Mononuclear cell (primary cell): ENCODE measurements around the gene KDM7A. TPM values are rescaled to one million over a fixed set of nuclear protein-coding genes. Genes with fewer than 3 reads are reported as not detected.

ENCODE experiments used
- H3K27me3 ChIP-seq: 2 replicates; pipeline ENCODE4 v1.6.0; 2011; ENCODE audit warnings: low read length, control low read depth; ENCODE audit not compliant: insufficient read depth
- H3K4me1 ChIP-seq: 2 replicates; pipeline ENCODE4 v1.5.1; 2011; ENCODE audit warnings: mild to moderate bottlenecking, low read length, control low read depth; ENCODE audit not compliant: insufficient read depth
- H3K4me3 ChIP-seq: 2 replicates; pipeline ENCODE4 v1.5.1; 2011; ENCODE audit warnings: mild to moderate bottlenecking, low read length, moderate library complexity
- H3K9me3 ChIP-seq: 2 replicates; pipeline ENCODE4 v1.5.1; 2011; ENCODE audit warnings: low read depth, mild to moderate bottlenecking, control low read depth, low read length
- total RNA-seq: library from RNA; depleted of rRNA; stranded (reverse); fragments of >200 nt; gene quantifications from one replicate; pipeline ENCODE4 v1.2.3, GENCODE V29; 2012

KDM7A gene
- total RNA-seq, 1 donor: 57.5 TPM

DNA sequence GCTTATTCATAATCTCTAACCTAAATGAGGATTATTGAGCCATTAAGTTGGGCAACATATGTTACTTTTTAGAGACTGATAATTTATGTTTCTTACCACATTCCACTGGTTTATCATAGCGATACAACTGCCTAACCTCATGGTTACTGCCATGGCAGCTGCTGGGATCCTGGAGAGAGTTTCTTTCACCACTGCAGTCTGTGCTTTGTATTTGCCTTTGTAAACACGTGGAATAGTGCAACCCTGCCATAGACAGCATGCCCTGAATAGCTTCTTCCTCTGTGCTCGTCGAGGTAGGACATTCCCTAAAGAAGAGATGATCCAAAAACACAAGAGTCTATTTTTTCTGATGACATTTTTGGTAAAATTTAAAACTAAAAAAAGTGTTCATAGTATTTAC, 80.3 kb downstream of the KDM7A start:
- H3K4me3 ChIP-seq: no peak overlapping the region
- no peaks in the 10 kb centered on the region for H3K9me3 ChIP-seq
- no peaks in the 10 kb centered on the region for H3K27me3 ChIP-seq

DNA sequence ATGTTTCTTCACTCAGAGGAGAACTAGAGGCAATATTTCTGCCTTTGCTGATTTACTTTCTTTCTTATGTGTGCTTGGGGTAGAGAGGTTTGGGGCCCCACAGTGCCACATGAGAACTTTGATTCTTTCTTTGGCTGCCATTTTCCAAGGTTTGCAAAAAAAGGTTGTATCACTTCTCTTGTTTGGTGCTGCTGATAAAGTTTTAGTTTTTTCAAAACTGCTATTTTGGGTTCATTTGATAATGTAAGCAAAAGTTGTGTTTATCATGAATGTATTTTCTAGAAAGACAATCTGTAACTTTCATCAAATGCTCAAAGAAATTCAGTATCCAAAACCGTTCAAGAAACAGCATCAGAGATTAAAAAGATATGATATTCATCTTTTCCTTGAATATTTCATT, 83.4 kb downstream of the KDM7A start:
- Histone ChIP-seq H3K9me3 (no peaks in the 10 kb centered on the region), H3K27me3 (no peaks in the 10 kb centered on the region), H3K4me1 (no peaks in the 10 kb centered on the region), H3K4me3 (no peak overlapping the region)

More for the DNA sequence above, 80.3 kb downstream of the KDM7A start:
- no peaks in the 10 kb centered on the region for H3K4me1 ChIP-seq

DNA sequence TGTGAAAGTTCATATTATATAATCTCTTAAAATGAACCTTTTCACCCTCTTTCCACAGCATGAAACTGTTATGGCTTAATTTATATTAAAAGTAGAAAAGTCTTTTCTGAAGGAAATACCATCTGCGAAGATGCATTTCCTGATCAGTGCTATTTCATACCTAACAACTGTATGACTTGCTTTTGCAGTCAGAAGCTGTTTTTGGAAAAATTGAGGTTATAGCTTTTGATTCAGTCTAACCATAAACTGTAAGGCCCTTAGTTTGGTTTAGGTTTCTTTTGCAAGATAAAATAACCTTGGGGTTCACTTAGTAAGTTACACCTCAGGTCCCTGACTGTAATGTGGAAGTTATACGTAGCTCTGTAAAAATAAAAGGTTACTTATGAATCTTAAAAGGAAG, 91.3 kb downstream of the KDM7A start:
- H3K9me3 ChIP-seq: no peaks in the 10 kb centered on the region
- no peaks in the 10 kb centered on the region for H3K27me3 ChIP-seq
- peaks cover 21% of the 10 kb centered on the region for H3K4me1 ChIP-seq
- H3K4me3 ChIP-seq: no peak overlapping the region

DNA sequence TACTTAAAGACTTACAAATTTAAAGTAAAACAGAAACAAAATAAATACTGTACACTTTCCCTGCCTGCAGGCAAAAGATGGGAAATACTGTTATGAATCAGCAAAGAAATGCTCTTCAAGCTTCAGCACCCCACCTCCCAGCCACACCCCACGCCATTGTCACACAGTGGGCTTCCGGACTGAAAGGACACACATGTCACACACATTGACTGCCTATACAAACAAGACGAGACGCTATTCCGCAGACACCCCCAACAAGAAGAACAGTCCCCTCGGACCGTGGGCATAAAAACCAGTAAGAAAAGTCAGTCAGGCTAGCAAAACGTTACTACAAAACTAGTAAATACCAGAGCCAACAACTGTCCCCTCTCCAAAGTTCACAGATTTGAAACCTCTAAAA, 91.8 kb downstream of the KDM7A start:
- no peak overlapping the region for H3K4me3 ChIP-seq
- no peaks in the 10 kb centered on the region for H3K9me3 ChIP-seq
- H3K4me1 ChIP-seq: peaks cover 21% of the 10 kb centered on the region
- no peaks in the 10 kb centered on the region for H3K27me3 ChIP-seq

DNA sequence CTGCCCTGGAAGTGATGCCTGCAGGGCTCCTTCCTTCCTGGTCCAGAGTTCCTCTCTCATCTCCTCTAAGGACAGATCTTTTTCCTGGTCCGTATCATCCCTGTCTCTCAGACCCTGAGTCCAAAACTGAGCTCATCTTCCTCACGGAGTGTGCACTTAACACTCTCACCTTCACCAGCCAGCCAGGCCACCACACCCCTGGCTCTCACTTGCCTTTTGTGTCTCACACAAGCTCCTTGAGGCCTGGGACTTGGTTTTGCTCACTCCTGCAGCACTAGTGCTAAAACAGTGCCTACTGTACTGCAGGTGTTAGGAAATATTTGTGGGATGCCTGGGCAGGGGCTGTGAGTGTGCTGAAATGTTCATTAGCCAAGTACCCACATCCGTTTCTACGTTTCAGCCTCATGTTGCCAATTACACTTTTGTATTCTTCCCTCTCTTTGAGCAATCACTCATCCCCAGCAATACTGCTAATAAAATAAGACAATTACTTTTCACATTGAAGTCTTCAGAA, 92.6 kb downstream of the KDM7A start:
- Histone ChIP-seq H3K27me3 (no peaks in the 10 kb centered on the region), H3K4me3 (no peak overlapping the region), H3K9me3 (no peaks in the 10 kb centered on the region), H3K4me1 (peaks cover 21% of the 10 kb centered on the region)

DNA sequence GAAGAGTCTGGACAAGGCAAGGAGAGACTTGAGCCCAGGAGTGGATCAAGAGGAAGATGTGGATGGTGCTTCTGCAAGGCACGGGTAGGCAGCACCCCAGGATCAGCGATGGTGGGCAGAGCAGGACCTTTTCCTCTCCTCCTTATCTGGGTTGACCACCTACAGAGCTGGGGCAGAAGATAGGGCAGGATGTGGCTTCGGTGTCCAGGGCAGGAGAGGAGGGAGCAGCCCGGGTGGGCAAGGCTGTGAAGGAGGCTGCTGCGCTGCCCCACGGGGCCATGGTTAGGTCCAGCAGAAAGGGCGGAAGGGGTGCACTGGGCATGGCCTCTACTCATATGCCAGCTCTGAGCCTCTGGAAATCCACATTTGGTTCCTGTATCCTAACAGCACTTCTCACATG, 94.0 kb downstream of the KDM7A start:
- H3K27me3 ChIP-seq: no peaks in the 10 kb centered on the region
- no peak overlapping the region for H3K4me3 ChIP-seq
- no peaks in the 10 kb centered on the region for H3K9me3 ChIP-seq
- H3K4me1 ChIP-seq: peaks cover 21% of the 10 kb centered on the region

DNA sequence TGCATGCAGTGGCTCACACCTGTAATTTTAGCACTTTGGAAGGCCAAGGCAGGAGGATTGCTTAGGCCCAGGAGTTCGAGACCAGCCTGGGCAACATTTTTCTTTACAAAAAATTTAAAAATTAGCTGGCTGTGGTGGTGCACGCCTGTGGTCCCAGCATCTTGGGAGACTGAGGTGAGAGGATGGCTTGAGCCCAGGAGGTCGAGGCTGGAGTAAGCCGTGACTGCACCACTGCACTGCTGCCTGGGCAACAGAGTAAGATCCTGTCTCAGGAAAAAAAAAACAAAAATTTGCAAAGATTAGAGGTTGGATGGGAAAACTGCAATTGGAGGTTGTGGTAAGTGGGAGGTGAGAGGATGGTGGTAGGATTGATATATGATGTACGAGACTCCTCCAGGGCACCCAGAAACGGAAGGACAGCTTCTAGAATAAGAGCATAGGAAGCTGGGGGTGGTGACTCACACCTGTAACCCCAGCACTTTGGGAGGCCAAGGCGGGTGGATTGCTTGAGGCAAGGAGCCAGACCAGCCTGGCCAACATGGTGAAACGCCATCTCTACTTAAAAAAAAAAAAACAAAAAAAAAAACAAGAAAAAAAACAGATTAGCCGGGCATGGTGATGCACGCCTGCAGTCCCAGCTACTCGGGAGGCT, 94.9 kb downstream of the KDM7A start:
- Histone ChIP-seq H3K4me3 (no peak overlapping the region), H3K9me3 (no peaks in the 10 kb centered on the region), H3K27me3 (no peaks in the 10 kb centered on the region), H3K4me1 (peaks cover 19% of the 10 kb centered on the region)

DNA sequence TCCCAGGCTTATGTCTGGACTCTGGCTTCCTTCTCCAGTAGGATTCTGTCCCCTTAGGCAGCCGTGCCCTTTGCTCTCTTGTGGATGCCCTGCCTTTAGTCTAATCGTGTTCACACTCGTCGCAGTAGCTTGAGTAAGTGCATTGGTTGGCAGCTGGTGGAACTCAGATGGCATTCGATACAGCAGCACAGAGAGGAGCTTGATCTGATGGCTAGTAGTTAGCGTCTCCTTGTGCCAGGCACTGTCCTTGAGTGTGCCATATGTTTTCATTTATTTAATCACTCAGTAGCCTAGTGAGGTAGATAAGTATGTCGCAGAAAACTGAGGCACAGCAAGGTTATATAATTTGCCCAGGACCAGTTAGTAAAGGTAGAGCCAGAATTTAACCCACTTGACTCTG, 95.9 kb downstream of the KDM7A start:
- Histone ChIP-seq H3K9me3 (no peaks in the 10 kb centered on the region), H3K4me3 (no peak overlapping the region), H3K27me3 (no peaks in the 10 kb centered on the region), H3K4me1 (peaks cover 16% of the 10 kb centered on the region)

DNA sequence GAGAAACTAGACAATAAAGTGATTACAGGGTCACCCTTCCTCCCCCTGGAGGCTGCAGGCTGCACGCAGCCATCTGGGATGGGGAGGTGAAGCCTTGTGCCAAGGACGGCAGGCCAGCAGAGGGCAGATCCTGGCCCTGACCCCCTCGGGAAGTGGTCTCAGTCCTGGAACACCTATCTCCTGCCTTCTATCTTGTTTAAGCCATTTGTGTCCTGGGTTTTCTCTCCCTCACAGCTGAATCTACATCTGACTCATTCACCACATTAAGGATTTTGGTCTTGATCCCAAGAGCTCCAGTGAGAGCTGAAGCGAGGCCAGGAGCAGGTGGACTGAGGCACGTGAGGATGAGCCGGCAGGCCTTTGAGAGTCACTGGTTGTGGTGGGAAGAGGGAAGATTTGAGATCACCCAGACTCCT, 97.7 kb downstream of the KDM7A start:
- Histone ChIP-seq H3K9me3 (no peaks in the 10 kb centered on the region), H3K4me1 (peaks cover 4% of the 10 kb centered on the region), H3K4me3 (no peak overlapping the region), H3K27me3 (no peaks in the 10 kb centered on the region)

DNA sequence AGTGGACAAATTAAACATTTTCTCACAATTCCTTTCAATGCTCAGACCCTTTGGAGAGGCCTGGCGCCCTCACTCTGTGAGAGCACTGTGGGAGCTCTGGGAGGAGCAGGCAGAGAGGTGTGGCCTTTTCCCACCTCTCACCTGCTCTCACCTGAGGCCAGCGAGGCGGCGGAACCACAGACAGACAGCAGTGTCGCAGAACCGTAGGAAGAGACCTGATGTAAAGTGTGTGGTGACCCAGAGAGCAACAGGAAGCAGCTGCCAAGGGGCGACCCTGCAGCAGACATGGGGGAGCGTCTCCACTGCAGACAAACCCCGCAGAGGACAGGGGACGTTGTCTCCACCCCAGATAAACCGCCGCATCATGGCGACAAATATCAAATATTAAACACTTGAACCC, 98.4 kb downstream of the KDM7A start:
- H3K27me3 ChIP-seq: no peaks in the 10 kb centered on the region
- no peak overlapping the region for H3K4me3 ChIP-seq
- no peaks in the 10 kb centered on the region for H3K4me1 ChIP-seq

DNA sequence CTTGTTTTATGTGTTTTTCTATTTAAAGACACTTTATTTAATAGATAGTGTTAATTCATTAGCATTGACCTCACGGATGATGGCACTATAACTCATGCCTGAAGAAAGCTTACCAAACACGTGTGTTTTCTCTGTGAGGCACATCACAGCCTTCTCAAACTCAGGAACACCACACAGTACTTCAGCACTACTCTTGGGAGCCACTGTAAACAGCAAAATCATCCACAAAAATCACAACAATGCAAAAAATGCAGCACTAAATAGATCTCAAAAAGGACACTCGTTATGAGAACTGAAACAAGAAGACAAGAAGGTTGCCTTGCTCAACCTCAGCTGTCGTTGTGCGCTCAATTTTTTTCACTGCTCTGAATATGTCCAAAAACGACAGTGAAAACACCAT, 102.0 kb downstream of the KDM7A start:
- no peaks in the 10 kb centered on the region for H3K9me3 ChIP-seq
- H3K4me3 ChIP-seq: no peak overlapping the region
- H3K4me1 ChIP-seq: no peaks in the 10 kb centered on the region
- no peaks in the 10 kb centered on the region for H3K27me3 ChIP-seq

More for the DNA sequence above, 98.4 kb downstream of the KDM7A start:
- H3K9me3 ChIP-seq: no peaks in the 10 kb centered on the region

DNA sequence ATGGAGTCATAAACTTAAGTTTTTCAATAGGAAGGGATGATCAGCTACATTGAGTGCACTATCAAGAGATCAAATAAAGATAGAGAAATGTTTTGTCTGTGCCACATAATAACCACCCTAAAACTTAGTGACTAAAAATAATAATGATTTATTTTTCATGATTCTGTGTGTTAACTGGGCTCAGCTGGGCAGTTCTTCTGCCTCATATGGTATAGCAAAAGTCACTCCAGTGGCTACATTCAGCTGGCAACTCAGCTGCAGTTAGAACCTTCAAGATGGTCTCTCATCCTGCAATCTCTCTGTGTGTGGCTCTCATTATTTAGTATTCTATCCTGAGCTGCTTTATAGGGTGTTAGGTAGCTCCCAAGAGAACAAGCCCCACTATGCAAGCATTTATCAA, 106.2 kb downstream of the KDM7A start:
- peaks cover 19% of the 10 kb centered on the region for H3K9me3 ChIP-seq
- no peak overlapping the region for H3K4me3 ChIP-seq
- no peaks in the 10 kb centered on the region for H3K27me3 ChIP-seq
- no peaks in the 10 kb centered on the region for H3K4me1 ChIP-seq

DNA sequence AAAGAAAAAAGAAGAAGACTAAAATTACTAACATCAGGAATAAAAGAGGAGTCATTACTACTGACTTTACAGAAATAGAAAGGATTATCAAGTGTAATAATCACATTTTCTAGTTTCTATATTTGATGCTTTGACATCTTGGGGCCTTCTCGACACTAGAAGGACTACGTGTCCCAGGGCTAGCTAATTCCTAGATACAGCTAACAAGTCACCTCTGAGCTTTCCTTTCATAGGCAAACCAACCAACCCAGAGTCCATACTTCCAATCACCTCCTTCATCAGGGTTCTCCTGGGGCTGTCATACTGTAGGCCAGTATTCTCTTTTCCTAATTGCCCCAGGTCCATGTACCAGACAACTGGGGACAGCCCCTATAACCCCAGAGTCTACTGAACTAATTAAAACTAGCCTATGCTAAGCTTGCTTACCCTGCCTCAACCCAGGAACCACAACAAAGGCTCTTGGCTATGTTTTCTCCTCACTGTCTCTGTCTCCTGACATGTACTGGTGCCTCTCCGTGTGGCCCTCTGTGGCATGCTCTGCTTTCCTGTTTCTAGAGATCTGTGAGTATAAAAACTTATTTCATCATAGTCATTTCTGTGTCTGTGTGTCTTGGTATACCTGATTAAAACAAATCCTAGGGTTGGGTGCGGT, 107.4 kb downstream of the KDM7A start:
- H3K27me3 ChIP-seq: no peaks in the 10 kb centered on the region
- no peaks in the 10 kb centered on the region for H3K4me1 ChIP-seq
- no peak overlapping the region for H3K4me3 ChIP-seq
- peaks cover 19% of the 10 kb centered on the region for H3K9me3 ChIP-seq

DNA sequence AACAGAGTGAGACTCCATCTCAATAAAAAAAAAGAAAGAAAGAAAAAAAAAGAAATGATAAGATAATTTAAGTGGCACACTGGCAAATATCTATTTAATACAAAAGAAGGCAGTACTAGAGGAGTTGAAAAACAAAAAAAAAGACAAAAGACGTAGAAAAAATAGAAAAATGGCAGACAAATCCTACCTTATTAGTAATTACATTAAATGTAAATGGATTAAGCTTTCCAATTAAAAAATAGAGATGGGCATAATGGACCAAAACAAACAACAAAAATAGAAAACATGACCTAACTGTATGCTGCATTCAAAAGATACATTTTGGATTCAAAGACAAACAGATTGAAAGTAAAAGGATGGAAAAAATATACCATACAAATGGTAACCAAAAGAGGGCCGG, 108.8 kb downstream of the KDM7A start:
- Histone ChIP-seq H3K4me1 (peaks cover 7% of the 10 kb centered on the region), H3K4me3 (no peak overlapping the region), H3K9me3 (peaks cover 19% of the 10 kb centered on the region), H3K27me3 (no peaks in the 10 kb centered on the region)

DNA sequence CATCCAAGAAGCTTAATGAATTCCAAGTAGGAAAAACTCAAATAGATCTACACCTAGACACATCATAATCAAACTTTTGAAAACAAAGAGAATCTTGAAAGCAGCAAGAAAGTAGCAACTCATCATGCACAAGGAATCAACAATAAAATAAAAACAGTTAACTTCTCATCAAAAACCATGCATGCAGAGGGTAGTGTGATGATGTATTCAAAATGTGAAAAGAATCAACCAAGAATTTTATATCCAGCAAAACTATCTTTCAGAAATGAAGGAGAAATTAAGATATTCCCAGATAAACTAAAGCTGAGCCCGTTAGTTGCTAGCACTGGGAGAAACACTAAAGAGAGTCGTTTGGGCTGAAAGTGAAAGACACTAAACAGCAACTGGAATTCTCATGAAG, 109.7 kb downstream of the KDM7A start:
- peaks cover 9% of the 10 kb centered on the region for H3K4me1 ChIP-seq
- H3K27me3 ChIP-seq: no peaks in the 10 kb centered on the region
- peaks cover 19% of the 10 kb centered on the region for H3K9me3 ChIP-seq
- no peak overlapping the region for H3K4me3 ChIP-seq
